Cardiac muscle cell (in vitro differentiated cells and primary cell): ENCODE data around the gene SLC18A3. TPM values are rescaled to one million over a fixed set of nuclear protein-coding genes. Genes with fewer than 3 reads are reported as not detected.

Source experiments
- DNase-seq, 2 donors: peaks; one replicate each; pipeline versions ENCODE4 v3.0.0 to v3.0.0-alpha.2; 2010 to 2017; ENCODE audit warnings: low read depth in 1 of 2, low spot score in 1 of 2
- H3K27ac ChIP-seq: fragments of 200-600 bp; sonication (generic); 2 replicates; pipeline ENCODE4 v1.5.1; 2016
- H3K27me3 ChIP-seq: fragments of 200-600 bp; sonication (generic); 2 replicates; pipeline ENCODE4 v1.6.0; 2016; ENCODE audit warnings: control low read depth
- H3K36me3 ChIP-seq: fragments of 200-600 bp; sonication (generic); 2 replicates; pipeline ENCODE4 v1.5.1; 2016; ENCODE audit warnings: control low read depth
- H3K4me1 ChIP-seq: fragments of 200-600 bp; sonication (generic); 2 replicates; pipeline ENCODE4 v1.8.1; 2017; ENCODE audit warnings: low read depth, mild to moderate bottlenecking, mixed run types
- H3K4me3 ChIP-seq: fragments of 200-600 bp; sonication (generic); 2 replicates; pipeline ENCODE4 v1.5.1; 2016; ENCODE audit warnings: mild to moderate bottlenecking
- H3K9me3 ChIP-seq: fragments of 200-600 bp; sonication (generic); 2 replicates; pipeline ENCODE4 v1.5.1; 2017; ENCODE audit warnings: low read depth, mild to moderate bottlenecking, control low read depth
- CTCF ChIP-seq: IDR thresholded peaks from 2 replicates; pipeline ENCODE4 v1.5.1; 2012; ENCODE audit warnings: low read depth, mild to moderate bottlenecking, low read length
- polyA plus RNA-seq: library from polyadenylated mRNA; unstranded; fragments of >200 nt; fragmentation: Nextera tagmentation; extraction: Ambion mirVana; gene quantifications from 2 replicates; pipeline ENCODE4 v1.2.1, GENCODE V29; 2016
- total RNA-seq: library from RNA; depleted of rRNA; stranded (reverse); fragments of >200 nt; gene quantifications from 2 replicates; pipeline ENCODE4 v1.2.3, GENCODE V29; 2016

The SLC18A3 gene
- total and polyA plus RNA-seq, 2 experiments from 2014 or later, result not detected

GRCh38 chr10:49649294-49649693 lies 39.2 kb downstream of the SLC18A3 start:
- H3K4me3 ChIP-seq, result no peak overlapping the region
- H3K27ac ChIP-seq, result no peak overlapping the region
- no peaks in the 10 kb centered on the region for H3K27me3 ChIP-seq
- H3K4me1 ChIP-seq, result no peaks in the 10 kb centered on the region
- H3K9me3 ChIP-seq, result no peaks in the 10 kb centered on the region
- TF ChIP-seq CTCF, result no peak
- DNase-seq, result peak in 1 of 2 donors; percentile 25
- H3K36me3 ChIP-seq, result no peaks in the 10 kb centered on the region

- DNase-seq, result no peak
- Histone ChIP-seq H3K9me3 (no peaks in the 10 kb centered on the region), H3K4me1 (no peaks in the 10 kb centered on the region), H3K36me3 (no peaks in the 10 kb centered on the region), H3K4me3 (no peak overlapping the region), H3K27me3 (no peaks in the 10 kb centered on the region), H3K27ac (no peak overlapping the region)
- TF ChIP-seq CTCF, result no peak
Measured at GRCh38 chr10:49649936-49650723, 40.0 kb downstream of the SLC18A3 start.

- no peak for TF ChIP-seq CTCF
Measured at GRCh38 chr10:49650724-49651034, 40.6 kb downstream of the SLC18A3 start.

GRCh38 chr10:49651039-49651835 lies 41.1 kb downstream of the SLC18A3 start:
- Histone ChIP-seq H3K36me3 (no peaks in the 10 kb centered on the region), H3K9me3 (no peaks in the 10 kb centered on the region), H3K27ac (no peak overlapping the region), H3K4me1 (no peaks in the 10 kb centered on the region), H3K27me3 (no peaks in the 10 kb centered on the region), H3K4me3 (no peak overlapping the region)
- DNase-seq, result no peak
- TF ChIP-seq CTCF, result no peak

More at GRCh38 chr10:49650724-49651034, 40.6 kb downstream of the SLC18A3 start:
- no peaks in the 10 kb centered on the region for H3K36me3 ChIP-seq
- no peak for DNase-seq
- no peaks in the 10 kb centered on the region for H3K27me3 ChIP-seq
- H3K4me1 ChIP-seq, result no peaks in the 10 kb centered on the region
- no peak overlapping the region for H3K27ac ChIP-seq
- no peaks in the 10 kb centered on the region for H3K9me3 ChIP-seq
- H3K4me3 ChIP-seq, result no peak overlapping the region

- Histone ChIP-seq H3K36me3 (no peaks in the 10 kb centered on the region), H3K9me3 (no peaks in the 10 kb centered on the region), H3K27me3 (no peaks in the 10 kb centered on the region), H3K4me3 (no peak overlapping the region), H3K27ac (no peak overlapping the region), H3K4me1 (no peaks in the 10 kb centered on the region)
- DNase-seq, result no peak
- TF ChIP-seq CTCF, result no peak
Measured at GRCh38 chr10:49651917-49652316, 41.8 kb downstream of the SLC18A3 start.
